Stimulated activated CD8-positive, alpha-beta memory T cell treated with anti-CD3 and anti-CD28 coated beads, Interleukin-4, amount 100 ng/mL, for 1 hour (primary cell): ENCODE measurements around the gene PPM1N.
A peak's percentile ranks its signal among the peaks of the same experiment; 100 is the strongest.

ENCODE experiments used
- DNase-seq, 2 donors: peaks; one replicate each; pipeline ENCODE4 v3.0.0-alpha.2; 2020; ENCODE audit warnings: low read depth in 2 of 2, low spot score in 1 of 2

Gene PPM1N, protein sequence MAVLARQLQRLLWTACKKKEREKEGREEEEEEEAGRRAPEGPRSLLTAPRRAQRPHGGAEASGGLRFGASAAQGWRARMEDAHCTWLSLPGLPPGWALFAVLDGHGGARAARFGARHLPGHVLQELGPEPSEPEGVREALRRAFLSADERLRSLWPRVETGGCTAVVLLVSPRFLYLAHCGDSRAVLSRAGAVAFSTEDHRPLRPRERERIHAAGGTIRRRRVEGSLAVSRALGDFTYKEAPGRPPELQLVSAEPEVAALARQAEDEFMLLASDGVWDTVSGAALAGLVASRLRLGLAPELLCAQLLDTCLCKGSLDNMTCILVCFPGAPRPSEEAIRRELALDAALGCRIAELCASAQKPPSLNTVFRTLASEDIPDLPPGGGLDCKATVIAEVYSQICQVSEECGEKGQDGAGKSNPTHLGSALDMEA

GRCh38 chr19:45498411-45499195, at the start of gene PPM1N:
PPM1N (plus strand) TSS chr19:45498443; CDS start chr19:45498473, 30 bp downstream.
- DNase-seq, result no peak

DNA sequence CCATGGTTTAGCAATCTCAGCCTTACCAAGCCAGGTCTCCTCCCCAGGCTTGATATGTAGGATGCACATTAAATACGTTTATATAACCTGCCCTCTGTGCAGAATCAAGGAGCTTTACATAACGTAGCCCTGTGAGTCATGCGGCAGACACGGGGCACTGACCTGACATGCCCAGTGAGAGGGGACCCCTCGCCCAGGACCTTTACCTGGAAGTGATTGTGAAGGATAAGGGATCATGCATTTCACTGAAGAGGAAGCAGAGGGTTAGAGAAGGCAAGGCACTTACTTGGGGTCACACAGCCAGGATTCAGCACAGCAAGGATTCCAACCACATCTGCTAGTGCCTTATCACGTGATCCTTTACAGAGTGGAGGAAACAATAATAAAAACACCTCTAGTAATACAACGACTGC, 49.4 kb upstream of the PPM1N start:
- no peak for DNase-seq

DNA sequence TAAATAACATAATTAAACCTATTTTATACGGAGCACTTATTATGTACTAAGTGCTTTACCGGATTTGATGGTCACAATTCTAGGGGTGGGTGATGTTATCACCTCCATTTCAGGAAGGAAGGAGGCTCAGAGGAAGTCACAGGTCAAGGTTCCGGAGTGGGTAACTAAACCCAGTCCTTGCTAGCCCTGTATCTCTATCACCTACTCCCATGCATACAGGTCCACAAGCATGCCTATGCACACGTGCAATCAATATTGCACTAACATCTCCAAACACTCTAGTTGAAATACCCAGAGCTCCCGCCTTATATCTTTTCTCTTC, 48.3 kb upstream of the PPM1N start:
- no peak for DNase-seq

GRCh38 chr19:45451131-45451849, 47.0 kb upstream of the PPM1N start:
- no peak for DNase-seq

DNA sequence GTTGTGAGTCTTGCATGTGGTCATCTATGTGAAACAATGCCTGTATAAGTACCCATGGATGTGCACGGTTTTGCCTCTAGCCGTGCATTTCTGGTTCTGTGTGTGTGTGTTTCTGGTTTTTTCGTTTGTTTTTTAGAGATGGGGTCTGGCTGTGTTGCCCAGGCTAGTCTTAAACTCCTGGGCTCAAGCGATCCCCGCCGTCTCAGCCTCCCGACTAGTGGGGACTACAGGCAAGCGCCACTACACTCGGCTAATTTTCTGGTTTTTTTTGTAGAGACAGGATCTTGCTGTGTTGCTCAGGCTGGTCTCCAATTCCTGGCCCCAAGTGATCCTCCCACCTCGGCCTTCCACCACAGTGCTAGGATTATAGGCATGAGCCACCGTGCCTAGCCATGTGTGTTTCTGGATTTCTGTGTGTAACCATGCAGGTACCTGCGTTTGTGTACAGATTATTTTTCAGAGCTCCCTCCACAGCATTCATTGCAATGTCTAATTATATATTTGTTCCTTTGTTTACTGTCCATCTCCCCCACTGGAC, 46.3 kb upstream of the PPM1N start:
- DNase-seq, result no peak

DNA sequence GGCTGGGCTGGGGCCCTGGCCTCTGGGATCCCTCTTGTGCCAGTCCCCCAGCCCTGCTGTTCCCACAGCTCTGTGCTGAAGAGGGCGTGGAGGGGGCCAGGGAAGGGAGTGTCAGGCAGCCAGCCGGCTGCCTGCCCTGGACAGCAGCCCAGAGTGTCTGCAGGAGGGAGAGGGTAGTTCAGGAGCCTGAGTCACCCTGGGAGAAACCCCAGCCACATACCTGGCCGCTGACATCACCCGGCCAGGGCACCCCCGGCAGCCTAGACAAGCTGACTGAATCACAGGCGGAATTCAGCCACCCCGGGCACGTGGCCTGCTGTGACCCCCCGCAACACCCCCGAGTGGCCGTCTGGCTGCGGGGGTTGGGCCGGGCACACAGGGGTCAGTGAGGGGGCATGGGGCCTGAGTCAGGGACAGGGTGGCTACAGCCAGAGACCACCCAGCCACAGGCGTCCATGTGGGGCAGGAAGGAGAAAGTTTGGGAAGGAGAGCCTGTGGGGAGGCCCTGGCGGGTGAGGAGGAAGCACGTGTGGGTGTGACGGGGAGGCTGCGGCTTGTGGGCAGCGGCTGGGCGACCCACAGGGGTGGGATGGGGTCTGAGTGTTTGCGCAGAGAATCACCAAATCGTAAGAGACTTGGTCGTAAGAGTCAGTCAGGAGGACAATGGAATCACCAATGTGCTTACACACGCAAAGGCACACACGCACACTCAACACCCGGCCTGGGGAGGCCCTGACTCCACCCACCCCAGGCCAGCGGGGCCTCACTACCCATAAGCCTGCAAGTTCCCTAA, 42.3 kb upstream of the PPM1N start:
- peak in 1 of 2 donors; percentile 54 for DNase-seq

DNA sequence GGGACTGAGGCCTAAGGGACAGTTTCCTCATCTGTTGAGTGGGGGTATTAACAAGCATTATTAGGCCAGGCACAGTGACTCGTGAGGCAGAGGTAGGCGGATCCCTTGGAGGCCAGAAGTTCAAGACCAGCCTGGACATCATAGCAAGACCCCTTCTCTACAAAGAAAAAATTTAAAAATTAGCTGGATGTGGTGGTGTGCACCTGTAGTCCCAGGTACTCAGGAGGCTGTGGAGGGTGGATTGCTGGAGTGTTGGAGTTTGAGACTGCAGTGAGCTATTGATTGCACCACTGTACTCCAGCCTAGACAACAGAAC, 41.8 kb upstream of the PPM1N start:
- DNase-seq, result no peak

DNA sequence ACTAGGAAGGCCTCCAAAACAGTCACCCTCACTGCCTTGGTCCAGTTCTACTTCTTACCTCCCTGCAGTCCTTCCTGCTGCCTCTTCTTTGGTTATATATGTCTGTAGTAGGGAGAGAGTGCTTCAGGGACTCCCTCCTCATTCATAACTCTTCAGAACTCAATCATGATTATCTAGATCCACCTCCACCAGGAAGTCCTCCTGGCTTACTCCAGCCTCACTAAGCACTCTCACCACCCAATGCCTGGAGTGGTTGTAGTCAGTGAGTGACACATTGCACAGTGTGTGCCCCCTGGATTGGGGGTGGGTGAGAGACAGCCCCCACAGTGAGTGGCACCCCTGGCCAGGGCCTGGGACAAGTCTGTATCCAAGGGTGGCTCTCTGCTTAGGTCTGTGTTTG, 40.5 kb upstream of the PPM1N start:
- no peak for DNase-seq

DNA sequence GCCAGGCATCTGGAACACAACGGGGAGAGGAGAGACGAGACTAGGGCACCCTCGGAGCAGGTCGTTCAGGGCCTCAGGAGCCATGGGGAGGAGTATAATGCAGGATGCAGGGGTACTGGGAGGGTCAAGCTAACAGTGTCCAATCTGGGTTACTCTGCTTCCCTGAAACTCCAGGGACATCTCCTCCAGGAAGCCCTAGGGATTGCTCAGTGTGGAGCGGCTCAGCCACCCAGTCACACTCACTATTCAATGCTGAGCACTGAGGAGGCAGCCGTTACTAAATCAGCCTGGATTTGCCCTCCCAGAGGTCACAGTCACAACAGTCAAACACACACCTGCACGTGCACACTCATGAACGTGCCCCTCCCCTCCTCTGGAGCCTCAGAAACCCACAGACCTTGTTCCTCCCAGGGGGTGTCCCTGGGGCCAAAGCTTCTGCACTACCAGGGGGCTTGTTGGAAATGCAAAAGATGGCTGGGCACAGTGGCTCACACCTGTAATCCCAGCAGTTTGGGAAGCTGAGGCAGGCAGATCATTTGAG, 37.4 kb upstream of the PPM1N start:
- DNase-seq, result no peak

DNA sequence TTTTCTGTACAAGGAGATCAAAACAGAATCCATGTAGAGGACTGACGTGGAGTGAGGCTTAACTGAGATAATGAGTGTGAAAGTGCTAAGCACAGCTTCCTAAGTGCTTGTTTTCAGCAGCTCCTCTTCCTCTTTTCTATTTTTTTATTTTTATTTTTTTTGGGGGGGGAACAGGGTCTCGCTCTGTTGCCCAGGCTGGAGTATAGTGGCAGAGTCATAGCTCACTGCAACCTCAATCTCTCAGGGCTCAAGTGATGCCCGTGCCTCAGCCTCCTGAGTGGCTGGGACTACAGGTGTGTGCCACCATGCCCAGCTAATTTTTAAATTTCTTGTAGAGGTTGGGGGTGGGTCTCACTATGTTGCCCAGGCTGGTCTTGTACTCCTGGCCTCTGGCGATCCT, 36.1 kb upstream of the PPM1N start:
- DNase-seq, result no peak

DNA sequence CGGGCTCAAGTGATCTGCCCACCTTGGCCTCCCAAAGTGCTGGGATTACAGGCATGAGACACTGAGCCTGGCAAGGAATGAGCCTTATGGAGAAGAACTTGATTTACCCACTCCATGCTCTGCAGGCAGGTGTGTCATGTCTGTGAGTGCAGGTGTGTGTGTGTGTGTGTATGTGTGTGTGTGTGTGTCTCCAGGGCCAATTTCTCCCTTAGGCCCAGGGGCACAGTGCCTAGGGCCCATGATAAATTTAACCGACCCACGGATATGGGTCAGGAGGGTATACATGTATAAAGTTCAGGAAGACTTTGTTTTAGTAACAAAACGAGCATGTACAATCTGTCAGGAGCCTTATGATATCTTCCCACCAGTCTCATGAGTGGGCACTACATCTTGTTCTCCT, 35.0 kb upstream of the PPM1N start:
- DNase-seq, result no peak

- no peak for DNase-seq
These were observed 34.0 kb upstream of the PPM1N start for GRCh38 chr19:45464274-45464673.

DNA sequence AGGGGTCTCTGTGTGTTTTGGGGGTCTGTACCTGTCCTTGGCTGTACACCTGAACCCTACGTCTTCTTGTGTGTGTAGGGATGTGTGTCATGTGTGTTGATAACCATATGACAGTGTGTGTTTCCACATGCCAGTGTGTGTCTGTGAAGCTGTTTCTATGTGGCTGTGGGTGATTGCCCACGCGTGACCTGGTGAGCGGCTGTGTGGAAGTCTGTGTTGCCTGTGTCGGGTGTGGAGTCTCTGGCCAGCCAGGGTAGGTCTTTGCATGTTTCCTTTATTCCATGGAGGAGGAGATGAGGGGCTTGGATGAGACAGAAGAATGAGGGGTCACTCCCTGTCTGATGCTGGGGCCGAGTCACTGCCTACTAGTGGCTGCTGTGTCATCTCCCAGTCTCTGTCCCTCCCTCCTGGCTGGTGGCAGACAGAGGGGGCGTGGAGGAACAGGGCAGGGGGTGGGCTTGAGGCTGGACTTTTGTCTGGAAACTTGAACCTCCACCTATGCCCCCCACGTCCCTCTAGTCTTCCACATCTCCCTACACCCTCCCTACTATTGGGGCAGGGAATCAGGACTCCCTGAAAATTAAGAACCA, 33.3 kb upstream of the PPM1N start:
- DNase-seq, result no peak

GRCh38 chr19:45467115-45467455, 31.2 kb upstream of the PPM1N start:
- DNase-seq, result no peak

DNA sequence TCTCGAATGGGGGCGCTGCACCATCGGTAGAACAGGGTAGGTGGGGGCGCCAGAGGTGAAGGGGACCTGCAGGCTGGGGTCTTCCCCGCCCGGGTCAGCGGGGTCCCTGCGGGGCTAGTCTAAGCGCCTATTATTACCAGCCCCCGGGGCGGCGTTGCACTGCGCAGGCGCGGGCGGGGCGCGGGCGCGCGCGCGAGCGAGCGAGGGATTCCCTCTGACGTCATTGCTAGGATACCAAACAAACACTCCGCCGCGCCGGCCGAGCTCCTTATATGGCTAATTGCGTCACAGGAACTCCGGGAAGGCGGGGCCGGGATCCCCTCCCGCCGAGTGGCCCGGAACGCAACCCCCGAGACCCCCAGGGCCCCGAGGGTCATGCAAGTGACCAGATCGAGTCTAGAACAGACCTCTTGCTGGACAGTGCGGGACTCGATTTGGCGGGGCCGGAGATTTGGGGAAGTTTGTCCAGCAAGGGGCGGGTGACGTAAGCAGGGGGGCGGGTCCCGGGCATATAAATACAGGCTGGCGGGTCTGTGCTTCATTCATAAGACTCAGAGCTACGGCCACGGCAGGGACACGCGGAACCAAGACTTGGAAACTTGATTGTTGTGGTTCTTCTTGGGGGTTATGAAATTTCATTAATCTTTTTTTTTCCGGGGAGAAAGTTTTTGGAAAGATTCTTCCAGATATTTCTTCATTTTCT, 30.6 kb upstream of the PPM1N start, which contains the start of gene FOSB:
TSS of gene FOSB (plus strand) at position 541 of the 703 bp plus-strand sequence. CDS start 591 bp downstream, outside the sequence.
- peak; percentile 94 to 95 for DNase-seq

- DNase-seq, result no peak
These were observed 30.0 kb upstream of the PPM1N start for GRCh38 chr19:45468159-45468651.

DNA sequence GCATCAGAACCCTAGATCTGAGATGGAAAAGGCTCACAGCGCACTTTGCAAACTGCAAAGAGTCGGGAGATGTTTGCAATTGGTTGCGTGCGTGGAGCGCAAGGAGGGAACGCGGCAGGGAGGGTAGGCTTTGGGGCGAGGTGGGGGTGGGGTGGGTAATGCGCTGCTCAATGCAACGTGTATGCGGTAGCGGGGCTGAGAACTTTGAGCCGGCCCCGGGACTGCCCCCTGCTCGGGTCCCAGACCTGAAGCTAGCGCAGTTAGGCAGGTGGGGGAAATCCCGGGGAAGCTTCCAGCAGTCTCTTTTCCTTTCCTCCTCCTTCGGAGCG, 29.5 kb upstream of the PPM1N start:
- no peak for DNase-seq

DNA sequence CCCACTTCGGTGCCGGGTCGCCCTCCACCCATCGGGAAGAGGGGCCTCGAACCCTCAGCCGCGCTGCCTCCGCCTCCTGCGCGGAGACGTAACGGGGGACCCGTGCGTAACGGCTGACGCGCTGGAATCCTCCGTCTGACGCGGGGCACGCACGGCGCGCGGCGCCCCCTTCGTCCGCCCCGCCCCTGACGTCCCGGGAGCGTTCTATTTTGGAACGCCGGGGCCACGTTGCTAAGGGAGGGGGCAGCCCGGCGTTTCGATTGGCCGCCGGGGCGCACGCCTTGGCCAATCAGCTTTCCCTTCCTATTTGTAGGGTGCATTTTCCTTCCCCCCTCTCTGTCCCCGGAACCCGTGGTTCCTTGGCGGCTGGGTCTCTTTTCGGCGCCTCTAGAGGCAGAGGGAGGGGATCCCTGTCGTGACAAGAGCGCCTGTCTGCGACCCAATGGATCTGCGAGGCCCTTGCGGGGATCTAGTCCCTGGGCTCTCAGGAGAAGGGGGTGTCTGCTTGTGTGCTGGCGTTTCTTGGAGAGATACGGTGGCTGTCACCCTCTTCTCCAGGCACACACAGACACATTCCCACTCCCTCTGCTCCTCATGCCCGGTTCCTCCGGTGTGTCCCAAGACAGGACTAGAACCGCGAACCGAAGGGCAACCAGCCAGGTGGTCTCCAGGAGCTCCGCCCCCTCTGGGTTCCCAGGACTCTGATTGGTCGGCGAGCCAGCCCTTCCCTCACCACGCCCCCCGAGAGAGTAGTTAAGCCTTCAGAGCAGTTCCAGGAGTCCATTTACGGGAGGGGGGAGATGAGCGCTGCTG, 28.9 kb upstream of the PPM1N start:
- peak; percentile 76 to 86 for DNase-seq
